GM21528 (cell line): ENCODE data around the gene KNSTRN.

Experiments
- ATAC-seq: cut with Tn5 transposase; IDR thresholded peaks from one replicate; pipeline ENCODE4 v1.9.1; 2021; ENCODE audit warnings: mild to moderate bottlenecking, moderate library complexity; ENCODE audit not compliant: unreplicated experiment, low FRiP score

The KNSTRN gene

DNA sequence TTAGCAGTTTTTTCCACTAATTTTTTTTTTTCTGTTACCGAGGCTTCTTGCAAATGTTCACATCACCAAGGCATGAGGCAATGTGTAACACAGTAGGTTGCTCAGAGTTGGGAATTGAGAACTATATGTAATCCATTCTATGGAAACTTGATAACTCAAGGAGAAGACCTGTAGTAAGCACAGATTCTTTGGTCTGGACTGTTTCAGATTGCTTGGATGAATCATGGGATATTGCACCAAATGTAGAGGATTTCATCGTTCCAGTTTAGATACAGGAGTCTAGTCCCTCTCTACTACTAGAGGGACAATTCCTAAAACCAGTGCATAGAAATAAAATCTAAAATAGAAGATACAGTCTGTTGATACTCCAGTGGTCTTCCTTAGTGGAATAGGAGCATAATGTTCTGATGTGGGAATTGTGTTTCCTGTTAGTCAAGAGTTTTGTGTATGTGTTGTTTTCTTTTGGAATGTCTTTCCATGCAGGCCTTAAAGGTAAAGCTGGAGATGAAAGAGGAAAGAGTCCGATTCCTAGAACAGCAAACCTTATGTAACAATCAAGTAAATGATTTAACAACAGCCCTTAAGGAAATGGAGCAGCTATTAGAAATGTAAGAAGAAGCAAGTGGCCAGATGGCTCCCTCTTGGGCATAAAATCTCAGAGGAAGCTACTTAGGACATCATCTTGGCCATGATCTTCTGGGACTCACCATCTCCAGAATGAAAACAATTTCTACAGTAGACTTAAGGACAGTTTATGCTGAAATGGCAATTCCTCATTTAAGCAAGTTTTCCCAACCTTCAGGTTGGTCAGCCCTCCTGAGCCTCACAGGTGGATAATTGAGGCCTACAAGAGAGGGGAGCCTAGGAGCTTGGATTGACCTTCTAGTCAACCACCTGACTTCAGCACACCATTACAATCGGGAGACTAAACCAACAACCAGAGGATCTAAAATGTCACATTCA is 10.7 kb downstream of the KNSTRN start:
- no peak for ATAC-seq

DNA sequence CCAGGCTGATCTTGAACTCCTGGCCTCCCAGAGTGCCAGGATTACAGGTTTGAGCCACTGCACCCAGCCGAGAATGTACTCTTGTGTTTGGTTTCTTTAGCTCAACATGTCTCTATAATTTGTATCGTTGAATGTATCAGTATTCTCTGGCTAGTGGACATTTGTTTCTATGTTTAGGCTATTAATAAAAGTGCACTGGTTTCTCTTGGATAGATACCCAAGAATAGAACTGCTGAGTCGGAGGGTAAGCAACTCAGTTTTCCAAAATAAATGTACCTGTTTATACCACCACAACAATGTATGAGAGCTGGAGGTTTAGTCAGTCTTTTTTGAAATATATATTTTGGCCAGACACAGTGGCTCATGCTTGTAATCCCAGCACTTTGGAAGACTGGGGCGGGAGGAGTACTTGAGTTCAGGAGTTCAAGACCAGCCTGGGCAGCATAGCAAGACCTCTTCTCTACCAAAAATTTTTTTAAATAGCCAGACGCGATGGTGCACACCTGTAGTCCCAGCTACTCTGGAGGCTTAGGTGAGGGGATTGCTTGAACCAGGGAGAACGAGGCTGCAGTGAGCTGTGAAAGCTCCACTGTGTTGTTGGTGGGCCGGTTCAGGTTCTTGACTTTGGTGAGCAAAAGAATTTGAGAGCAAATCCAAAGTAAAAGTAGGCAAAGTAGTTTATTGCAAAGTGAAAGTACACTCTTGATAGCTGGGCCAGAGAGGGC is 15.3 kb downstream of the KNSTRN start:
- no peak for ATAC-seq

DNA sequence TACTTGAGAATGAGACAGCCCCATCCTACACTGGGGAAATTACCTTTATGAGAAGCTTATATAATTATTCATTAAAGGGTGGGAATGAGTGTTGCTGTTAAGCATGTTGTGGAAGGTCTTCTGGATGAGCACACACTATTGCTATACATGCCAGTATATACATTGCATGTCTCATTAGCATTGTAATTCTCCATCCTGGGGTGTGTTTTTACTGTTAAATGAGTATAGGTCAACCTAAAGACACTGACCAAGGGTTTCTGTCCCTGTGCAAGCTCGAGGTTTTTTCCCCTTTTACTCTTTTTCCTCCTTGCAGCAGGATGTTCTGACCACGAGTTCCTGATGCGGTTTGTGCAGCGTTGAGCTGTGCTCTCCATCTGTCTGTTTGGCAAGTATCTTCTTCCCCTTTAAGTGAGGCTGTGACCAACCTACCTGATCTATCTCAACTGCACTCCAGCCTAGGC is 15.9 kb downstream of the KNSTRN start:
- no peak for ATAC-seq

DNA sequence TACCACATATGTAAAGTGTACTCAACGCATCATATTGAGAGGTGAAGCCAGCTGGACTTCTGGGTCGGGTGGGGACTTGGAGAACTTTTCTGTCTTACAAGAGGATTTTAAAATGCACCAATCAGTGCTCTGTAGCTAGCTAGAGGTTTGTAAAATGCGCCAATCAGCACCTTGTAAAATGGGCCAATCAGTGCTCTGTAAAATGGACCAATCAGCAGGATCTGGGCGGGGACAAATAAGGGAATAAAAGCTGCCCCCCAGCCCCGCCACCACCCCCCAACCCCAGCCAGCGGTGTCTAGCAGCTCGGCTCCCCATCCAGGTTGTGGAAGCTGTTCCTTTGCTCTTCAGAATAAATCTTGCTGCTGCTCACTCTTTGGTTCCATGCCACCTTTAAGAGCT is 16.8 kb downstream of the KNSTRN start:
- ATAC-seq, result no peak

DNA sequence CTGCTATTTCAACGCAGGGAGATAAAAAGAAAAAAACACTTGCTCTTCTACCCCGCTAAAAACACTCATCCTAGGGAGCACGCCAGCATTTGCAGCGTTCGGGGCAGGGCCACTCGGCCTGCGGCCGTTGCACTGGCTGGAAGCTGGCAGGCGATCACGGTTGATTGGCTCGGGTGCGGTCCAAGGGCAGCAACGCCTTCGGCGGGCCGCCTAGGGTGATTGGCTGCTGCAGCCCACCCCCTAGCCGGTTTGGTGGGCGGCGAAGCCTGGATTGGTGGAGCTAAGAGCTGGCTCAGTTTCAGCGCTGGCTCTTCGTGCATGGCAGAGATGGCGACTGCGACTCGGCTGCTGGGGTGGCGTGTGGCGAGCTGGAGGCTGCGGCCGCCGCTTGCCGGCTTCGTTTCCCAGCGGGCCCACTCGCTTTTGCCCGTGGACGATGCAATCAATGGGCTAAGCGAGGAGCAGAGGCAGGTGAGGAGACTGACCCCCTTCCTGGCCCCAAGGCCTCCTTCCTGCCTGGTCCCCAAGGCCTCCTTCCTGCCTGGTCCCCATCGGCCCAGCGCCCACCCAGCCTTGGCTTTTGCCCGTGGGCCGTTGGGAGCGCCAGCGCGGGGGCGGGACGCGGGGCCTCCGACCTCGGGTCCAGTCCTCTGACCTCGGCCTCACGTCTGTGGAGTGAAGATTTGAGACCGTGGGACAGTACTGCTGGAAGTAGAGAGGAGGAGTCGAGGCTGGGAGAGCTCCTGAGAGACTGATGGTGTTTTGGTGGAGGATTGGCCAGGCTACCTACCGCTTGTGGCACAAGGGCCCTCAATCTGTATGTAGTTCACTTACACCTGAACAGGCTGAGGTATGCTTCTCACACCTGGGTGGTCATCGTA is 23.2 kb downstream of the KNSTRN start, which contains the start of gene IVD:
Gene IVD, plus strand, starts transcription at position 295 of the 881 bp plus-strand sequence. Its CDS starts 33 bp downstream, at position 328.
- ATAC-seq, result peak; percentile 84

DNA sequence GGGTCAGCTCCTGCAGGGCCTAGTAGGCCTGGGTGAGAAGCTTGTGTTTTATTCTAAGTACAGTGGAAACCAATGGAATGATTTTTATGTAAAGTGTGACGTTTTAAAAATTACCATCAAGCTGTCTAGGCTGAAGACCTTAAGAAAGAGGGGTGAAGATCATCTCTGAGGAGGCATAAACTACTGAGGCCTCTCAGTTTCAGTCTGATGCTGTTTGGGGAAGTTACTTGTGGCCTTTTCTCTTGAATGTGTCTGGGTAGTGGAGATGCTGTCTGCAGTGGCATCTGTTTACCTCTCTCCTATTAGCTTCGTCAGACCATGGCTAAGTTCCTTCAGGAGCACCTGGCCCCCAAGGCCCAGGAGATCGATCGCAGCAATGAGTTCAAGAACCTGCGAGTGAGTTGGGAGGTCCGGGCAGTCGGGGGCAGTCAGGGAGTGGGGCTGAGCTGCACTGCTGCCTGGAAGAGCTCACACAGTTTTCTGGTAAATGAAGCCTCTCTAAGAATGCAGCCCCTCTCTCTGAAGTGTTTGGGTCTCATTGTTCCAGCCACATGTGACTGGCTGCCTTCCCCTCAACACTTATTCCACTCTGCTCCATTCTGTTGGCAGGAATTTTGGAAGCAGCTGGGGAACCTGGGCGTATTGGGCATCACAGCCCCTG is 24.9 kb downstream of the KNSTRN start:
- ATAC-seq, result peak; percentile 48

DNA sequence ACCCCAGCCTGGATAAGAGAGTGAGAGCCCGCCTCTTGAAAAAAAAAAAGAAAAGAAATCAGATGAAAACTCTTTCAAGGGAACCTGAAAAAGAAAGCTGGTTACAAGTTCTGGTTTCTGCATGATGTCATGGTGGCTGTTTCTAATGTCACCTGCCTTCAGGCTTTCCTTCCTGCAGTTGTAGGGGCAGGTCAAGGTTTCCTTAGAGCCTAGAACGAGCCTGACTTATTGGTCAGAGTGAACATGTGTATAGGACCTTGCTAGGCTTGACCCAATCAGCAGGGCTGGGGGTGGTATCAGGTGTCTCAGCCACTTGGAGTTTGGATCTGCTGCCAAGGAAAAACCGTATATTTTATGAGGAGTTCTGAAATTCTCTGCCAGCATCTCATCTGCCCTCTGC is 26.8 kb downstream of the KNSTRN start:
- no peak for ATAC-seq

DNA sequence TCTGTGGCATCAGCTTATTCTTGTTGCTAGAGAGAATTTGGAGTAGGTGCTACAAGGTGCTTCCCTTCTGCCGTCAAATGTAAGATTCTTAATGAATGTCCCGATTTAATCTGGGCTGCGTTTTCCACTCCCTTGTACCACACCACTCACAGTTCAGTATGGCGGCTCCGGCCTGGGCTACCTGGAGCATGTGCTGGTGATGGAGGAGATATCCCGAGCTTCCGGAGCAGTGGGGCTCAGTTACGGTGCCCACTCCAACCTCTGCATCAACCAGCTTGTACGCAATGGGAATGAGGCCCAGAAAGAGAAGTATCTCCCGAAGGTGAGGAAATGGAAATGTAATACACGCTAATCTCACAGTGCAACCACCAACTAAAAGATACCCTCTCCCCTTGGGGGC is 28.0 kb downstream of the KNSTRN start:
- ATAC-seq, result no peak

DNA sequence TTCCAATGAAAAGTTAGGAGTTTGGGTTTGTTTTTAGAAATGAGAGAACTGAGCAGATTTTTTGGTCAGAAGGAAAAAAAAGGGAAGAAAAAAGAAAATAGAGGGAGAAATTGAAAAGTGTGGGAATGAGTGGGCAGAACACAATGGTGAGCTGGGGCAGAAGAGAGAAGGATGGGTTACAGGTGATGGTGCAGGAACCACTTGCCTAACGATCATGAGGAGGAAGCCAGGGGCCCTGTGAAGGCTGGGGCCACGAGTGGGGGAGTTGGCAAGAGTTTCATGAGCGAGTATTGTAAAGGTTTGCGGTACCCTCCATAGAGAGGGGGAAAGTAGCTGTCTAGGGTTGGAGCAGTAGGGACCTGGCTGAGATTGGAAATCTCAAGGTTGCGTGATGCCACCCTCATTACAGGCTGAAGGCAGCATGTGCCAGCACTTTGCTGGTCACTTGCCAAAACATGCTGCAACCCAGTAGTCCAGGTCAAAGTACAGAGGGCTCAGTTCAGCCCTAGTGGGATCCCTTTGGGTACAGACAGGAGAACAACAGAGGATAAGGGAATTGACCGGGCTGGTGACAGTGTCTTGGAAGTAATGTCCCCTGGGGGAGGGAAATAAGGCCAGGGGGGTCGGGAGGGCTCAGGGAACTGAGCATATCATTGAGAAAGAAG is 29.7 kb downstream of the KNSTRN start:
- no peak for ATAC-seq

DNA sequence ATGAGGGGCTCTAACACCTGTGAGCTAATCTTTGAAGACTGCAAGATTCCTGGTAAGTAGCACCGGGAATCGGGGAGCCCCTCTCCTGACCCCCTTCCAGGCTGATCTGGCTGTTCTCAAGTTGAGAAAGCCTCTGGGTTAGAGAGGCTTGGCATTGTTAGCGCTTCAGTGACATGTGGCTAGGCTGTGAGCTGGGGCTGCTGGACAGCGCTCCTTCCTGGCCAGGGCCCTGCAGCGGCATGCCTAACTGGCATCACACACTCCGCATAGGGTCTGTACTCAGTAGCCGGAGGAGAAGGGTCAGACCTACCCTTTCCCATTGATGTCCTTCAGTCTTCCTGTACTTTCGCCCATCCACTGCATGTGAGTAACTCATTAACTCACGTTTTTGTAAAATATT is 30.5 kb downstream of the KNSTRN start:
- ATAC-seq, result no peak

DNA sequence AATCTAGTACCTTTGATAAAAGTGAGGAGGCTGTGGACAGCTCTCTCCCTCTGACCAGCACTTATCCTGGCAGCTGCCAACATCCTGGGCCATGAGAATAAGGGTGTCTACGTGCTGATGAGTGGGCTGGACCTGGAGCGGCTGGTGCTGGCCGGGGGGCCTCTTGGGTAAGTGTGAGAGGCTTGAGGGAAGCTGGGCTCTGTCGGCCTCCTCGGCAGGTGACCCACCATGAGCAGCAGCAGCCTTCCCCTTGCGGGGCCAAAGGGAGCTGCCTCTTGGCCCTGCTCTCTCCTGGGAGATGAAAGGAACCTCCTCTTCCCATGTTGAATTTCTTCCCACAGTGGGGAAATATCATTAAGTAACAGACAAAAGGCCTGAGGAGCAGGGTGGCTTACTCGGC is 32.3 kb downstream of the KNSTRN start:
- no peak for ATAC-seq

DNA sequence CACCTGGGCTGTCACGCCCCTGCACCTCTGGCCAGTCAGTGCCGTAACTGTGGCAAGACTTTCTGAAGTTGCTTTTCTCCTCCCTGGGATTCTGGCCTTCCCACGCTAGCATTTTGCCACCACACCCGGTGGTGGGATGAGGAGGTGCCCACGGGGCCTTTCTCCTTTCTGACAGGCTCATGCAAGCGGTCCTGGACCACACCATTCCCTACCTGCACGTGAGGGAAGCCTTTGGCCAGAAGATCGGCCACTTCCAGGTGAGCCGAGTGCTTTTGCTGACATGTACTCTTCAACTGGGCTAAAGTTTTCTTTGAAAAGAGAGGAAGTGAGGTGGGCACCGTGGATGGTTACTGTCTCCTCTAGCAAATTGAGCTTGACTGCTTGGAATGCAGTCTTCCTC is 32.7 kb downstream of the KNSTRN start:
- ATAC-seq, result no peak

DNA sequence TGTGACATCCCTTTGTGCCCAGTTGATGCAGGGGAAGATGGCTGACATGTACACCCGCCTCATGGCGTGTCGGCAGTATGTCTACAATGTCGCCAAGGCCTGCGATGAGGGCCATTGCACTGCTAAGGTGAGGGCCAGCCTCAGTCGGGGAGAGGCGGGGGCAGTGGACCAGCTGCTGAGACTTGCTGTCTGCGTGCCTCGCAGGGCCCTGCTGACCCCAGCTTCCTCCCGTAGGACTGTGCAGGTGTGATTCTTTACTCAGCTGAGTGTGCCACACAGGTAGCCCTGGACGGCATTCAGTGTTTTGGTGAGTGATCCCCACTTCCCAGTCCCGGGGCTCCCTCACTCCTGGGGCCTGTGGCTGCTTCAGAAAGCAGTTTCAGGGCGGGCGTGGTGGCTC is 33.5 kb downstream of the KNSTRN start:
- ATAC-seq, result no peak

DNA sequence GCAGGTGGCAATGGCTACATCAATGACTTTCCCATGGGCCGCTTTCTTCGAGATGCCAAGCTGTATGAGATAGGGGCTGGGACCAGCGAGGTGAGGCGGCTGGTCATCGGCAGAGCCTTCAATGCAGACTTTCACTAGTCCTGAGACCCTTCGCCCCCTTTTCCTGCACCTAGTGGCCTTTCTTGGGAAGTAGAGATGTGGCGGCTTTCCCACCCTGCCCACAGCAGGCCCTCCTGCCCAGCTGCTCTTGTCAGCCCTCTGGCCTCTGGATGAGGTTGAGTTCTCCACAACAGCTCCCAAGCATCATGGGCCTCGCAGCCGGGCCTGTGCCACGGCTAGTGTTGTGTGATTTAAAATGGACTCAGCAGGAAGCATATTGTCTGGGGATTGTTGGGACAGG is 35.6 kb downstream of the KNSTRN start:
- no peak for ATAC-seq

DNA sequence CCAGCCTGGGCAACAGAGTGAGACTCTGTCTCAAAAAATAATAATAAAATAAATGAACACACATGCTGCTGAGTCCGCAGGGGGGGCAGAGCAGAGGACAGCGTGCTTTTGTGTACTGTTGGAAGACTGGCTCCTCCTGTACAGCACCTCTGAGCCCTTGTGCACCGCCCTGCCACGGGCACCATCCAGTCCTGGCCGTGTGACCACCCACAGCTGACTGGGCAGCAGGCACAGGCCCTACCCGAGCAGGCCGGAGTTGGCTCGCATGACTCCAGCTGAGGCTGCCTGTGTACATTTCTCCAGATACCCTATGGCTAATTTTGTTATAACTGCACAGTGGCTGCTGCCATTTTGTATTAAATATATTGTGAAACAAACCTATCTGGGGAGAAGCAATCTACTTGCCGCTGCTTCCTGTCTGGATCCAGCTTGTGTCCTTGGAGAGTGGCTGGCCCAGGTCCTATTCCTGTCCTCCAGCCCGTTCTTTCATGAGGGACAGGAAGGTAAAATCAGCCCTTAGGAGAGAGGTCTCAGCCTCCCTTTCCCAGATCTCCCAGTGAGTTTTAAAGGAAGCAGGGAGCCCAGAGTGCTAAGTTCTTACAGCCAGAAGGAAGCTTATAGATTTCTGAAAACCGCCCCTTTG is 37.7 kb downstream of the KNSTRN start:
- ATAC-seq, result no peak

DNA sequence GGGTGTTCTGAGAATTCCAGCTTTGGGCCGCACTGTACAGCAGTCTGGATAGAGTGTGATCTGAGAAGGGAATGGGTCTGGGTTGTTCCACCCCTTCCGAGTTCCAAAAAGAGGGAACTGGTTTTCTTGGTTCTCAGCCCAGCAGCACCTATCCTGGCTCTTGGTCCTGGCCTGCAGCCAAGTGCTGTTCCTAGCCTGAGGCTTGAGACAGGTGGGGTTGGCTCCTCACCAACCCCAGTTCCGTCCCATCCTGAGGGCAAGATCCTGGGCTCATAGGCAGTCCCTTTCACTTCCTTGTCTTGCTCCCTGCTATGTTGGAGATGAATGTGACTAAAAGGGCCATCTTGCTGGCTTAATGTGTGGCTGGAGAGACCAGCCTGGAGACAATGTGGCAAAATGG is 38.3 kb downstream of the KNSTRN start:
- ATAC-seq, result no peak

DNA sequence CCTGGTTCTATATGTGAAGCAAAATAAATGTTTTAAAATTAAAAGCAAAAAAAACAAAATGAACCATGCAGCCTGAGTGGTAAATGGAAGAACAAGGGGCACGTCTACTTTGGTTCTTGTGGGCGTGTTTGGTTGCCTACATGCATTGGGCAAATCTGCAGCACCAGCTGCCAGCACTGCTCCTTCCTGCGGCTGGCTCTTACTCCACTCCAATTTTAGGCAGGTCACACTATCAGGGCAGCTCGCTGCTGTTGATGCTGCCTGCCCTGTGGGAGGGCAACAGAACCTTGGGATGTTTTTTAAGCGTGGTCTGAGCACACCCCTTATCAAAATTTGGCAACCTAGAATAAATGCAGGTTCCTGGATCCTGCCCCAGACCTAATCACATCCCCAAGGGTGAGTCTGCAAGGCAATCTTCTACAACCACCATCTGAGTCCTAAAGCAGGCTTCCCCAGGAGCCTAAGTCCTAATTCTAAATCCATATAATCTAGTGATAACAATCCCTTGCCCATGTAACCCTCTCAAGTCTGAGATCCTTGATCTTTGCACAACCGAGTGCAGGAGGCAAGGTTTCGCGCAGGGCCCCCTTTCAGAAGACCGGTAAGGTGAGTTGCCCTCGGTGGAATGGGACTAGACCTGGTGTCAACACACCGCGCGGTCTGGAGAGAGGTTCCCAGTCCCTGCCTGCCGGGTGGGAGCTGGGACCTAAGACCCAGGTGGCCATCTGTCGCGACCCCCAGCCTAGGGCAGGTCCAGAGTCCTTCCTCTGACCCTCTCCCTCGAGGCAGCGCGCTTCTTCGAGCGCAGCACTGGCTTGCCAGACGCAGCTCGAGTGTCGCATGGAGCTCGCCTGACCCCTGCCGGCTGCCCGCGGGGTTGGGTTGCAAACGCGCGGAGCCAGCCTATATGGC is 39.0 kb downstream of the KNSTRN start:
- ATAC-seq, result peak; percentile 60
